ENCODE results near the gene XRCC4. TPM values are rescaled to one million over a fixed set of nuclear protein-coding genes. Genes with fewer than 3 reads are reported as not detected.

The XRCC4 gene
- polyA plus RNA-seq, 1 donor from 2014 or later, result 22.9 TPM

DNA sequence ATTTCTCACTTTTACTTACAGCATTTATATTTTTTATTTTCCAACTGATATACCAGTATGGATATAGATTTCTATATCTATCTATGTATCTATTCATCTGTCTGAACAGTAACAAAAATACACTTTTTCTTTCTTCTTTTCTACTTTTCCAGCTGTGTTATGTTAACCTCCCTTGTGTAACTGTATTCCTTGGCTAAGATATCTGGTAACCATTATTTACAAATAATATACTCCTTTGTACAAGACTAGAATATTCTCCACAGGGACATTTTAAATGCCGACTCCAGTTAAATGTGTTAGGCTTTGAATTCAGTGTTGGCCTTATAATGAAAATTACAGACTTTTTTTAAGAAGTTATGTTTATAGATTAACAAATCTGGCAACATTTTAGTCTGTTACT lies 168.7 kb downstream of the XRCC4 start (continued):
- TF ChIP-seq RAD21 (conservative IDR thresholded peaks at IDR 0.05), result no peak
- TF ChIP-seq MXI1 (conservative IDR thresholded peaks at IDR 0.05; ENCODE audit: poor library complexity, severe bottlenecking), result no peak

DNA sequence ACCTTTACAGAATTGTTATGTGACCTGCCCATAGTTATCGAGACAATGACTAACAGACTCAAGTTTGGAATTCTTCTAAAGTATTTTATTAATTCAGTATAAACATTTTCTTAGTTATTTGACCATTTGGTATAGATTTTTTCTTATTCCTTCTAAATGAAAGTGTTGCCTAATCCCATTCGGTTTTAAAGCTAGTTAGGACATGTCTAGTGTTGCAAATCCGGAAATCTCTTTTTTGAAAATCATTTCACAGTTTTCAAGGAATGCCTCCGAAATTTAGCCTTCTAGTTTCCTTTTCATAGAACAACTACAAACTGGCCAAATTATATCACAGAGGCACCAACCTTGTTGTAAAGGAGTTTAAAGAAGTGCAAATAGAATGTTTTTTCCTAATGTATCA lies 171.8 kb downstream of the XRCC4 start:
- Histone ChIP-seq H3K27me3 (ENCODE audit: insufficient read depth, low read depth, low read length) (no peaks in the 10 kb centered on the region), H3K79me2 (replicated peaks; ENCODE audit: insufficient read depth, low read length) (no peaks in the 10 kb centered on the region), H3K36me3 (ENCODE audit: insufficient read depth, low read length) (no peaks in the 10 kb centered on the region), H3K4me3 (ENCODE audit: low read length) (no peak overlapping the region), H2AFZ (ENCODE audit: low read depth, low read length) (no peak overlapping the region), H3K4me2 (ENCODE audit: low read length) (no peak overlapping the region), H3K27ac (ENCODE audit: low read length) (no peak overlapping the region), H3K9me3 (ENCODE audit: low read length) (no peaks in the 10 kb centered on the region), H3K9me2 (ENCODE audit: insufficient read depth, low read length) (no peaks in the 10 kb centered on the region), H3F3A (ENCODE audit: insufficient read depth, low read length, poor library complexity, severe bottlenecking) (no peaks in the 10 kb centered on the region), H4K20me1 (ENCODE audit: insufficient read depth) (no peaks in the 10 kb centered on the region), H3K9ac (ENCODE audit: low read length) (no peak overlapping the region)
- TF ChIP-seq RAD21 (conservative IDR thresholded peaks at IDR 0.05), result no peak
- no peak for TF ChIP-seq SMC3 (conservative IDR thresholded peaks at IDR 0.05; ENCODE audit: poor library complexity)
- TF ChIP-seq MXI1 (conservative IDR thresholded peaks at IDR 0.05; ENCODE audit: poor library complexity, severe bottlenecking), result no peak
- TF ChIP-seq EP300 (conservative IDR thresholded peaks at IDR 0.05; ENCODE audit: poor library complexity, severe bottlenecking), result no peak
- TF ChIP-seq, protein P1, sequence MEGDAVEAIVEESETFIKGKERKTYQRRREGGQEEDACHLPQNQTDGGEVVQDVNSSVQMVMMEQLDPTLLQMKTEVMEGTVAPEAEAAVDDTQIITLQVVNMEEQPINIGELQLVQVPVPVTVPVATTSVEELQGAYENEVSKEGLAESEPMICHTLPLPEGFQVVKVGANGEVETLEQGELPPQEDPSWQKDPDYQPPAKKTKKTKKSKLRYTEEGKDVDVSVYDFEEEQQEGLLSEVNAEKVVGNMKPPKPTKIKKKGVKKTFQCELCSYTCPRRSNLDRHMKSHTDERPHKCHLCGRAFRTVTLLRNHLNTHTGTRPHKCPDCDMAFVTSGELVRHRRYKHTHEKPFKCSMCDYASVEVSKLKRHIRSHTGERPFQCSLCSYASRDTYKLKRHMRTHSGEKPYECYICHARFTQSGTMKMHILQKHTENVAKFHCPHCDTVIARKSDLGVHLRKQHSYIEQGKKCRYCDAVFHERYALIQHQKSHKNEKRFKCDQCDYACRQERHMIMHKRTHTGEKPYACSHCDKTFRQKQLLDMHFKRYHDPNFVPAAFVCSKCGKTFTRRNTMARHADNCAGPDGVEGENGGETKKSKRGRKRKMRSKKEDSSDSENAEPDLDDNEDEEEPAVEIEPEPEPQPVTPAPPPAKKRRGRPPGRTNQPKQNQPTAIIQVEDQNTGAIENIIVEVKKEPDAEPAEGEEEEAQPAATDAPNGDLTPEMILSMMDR (IDR thresholded peaks at IDR 0.05; ENCODE audit: poor library complexity, severe bottlenecking), result no peak
- TF ChIP-seq EZH2 (IDR thresholded peaks at IDR 0.05; ENCODE audit: borderline replicate concordance, insufficient read depth, low read length, poor library complexity, severe bottlenecking), result no peak
- TF ChIP-seq POLR2AphosphoS5 (IDR thresholded peaks at IDR 0.05), result no peak
- TF ChIP-seq, protein P2, sequence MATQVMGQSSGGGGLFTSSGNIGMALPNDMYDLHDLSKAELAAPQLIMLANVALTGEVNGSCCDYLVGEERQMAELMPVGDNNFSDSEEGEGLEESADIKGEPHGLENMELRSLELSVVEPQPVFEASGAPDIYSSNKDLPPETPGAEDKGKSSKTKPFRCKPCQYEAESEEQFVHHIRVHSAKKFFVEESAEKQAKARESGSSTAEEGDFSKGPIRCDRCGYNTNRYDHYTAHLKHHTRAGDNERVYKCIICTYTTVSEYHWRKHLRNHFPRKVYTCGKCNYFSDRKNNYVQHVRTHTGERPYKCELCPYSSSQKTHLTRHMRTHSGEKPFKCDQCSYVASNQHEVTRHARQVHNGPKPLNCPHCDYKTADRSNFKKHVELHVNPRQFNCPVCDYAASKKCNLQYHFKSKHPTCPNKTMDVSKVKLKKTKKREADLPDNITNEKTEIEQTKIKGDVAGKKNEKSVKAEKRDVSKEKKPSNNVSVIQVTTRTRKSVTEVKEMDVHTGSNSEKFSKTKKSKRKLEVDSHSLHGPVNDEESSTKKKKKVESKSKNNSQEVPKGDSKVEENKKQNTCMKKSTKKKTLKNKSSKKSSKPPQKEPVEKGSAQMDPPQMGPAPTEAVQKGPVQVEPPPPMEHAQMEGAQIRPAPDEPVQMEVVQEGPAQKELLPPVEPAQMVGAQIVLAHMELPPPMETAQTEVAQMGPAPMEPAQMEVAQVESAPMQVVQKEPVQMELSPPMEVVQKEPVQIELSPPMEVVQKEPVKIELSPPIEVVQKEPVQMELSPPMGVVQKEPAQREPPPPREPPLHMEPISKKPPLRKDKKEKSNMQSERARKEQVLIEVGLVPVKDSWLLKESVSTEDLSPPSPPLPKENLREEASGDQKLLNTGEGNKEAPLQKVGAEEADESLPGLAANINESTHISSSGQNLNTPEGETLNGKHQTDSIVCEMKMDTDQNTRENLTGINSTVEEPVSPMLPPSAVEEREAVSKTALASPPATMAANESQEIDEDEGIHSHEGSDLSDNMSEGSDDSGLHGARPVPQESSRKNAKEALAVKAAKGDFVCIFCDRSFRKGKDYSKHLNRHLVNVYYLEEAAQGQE (IDR thresholded peaks at IDR 0.05; ENCODE audit: borderline replicate concordance), result no peak
- no peak for TF ChIP-seq TAF1 (IDR thresholded peaks at IDR 0.05; ENCODE audit: low read depth)

DNA sequence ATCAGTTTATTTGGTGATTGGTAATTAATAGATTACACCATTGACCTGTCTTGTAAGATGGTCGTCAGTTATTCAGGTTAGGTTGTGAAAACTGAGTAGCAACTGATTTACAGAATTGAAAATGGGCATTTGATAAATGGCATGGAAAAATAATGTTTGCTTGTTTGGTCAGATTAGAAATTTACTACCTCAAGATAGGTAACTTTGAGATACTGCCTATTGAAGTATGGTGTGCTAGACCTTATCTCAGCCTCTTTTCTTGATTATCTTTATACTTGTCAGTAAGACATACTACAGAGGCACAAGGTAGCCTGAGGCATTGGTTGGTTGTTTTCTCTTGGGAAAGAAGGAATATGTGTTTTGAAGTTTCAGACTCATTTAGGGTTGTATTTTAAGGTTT lies 174.5 kb downstream of the XRCC4 start:
- Histone ChIP-seq H3K4me2 (ENCODE audit: low read length) (no peak overlapping the region), H3K9me2 (ENCODE audit: insufficient read depth, low read length) (no peaks in the 10 kb centered on the region), H3K9me3 (ENCODE audit: low read length) (no peaks in the 10 kb centered on the region), H2AFZ (ENCODE audit: low read depth, low read length) (no peak overlapping the region), H3K36me3 (ENCODE audit: insufficient read depth, low read length) (no peaks in the 10 kb centered on the region), H3K27ac (ENCODE audit: low read length) (no peak overlapping the region), H3K9ac (ENCODE audit: low read length) (no peak overlapping the region), H4K20me1 (ENCODE audit: insufficient read depth) (no peaks in the 10 kb centered on the region), H3K27me3 (ENCODE audit: insufficient read depth, low read depth, low read length) (no peaks in the 10 kb centered on the region), H3K79me2 (replicated peaks; ENCODE audit: insufficient read depth, low read length) (no peaks in the 10 kb centered on the region), H3F3A (ENCODE audit: insufficient read depth, low read length, poor library complexity, severe bottlenecking) (no peaks in the 10 kb centered on the region), H3K4me3 (ENCODE audit: low read length) (no peak overlapping the region)
- TF ChIP-seq, protein P1 (IDR thresholded peaks at IDR 0.05; ENCODE audit: poor library complexity, severe bottlenecking), result no peak
- TF ChIP-seq POLR2AphosphoS5 (IDR thresholded peaks at IDR 0.05) (no peak), SMC3 (conservative IDR thresholded peaks at IDR 0.05; ENCODE audit: poor library complexity) (no peak), EP300 (conservative IDR thresholded peaks at IDR 0.05; ENCODE audit: poor library complexity, severe bottlenecking) (no peak), RAD21 (conservative IDR thresholded peaks at IDR 0.05) (no peak), EZH2 (IDR thresholded peaks at IDR 0.05; ENCODE audit: borderline replicate concordance, insufficient read depth, low read length, poor library complexity, severe bottlenecking) (no peak), TAF1 (IDR thresholded peaks at IDR 0.05; ENCODE audit: low read depth) (no peak), MXI1 (conservative IDR thresholded peaks at IDR 0.05; ENCODE audit: poor library complexity, severe bottlenecking) (no peak)
- TF ChIP-seq, protein P2 (IDR thresholded peaks at IDR 0.05; ENCODE audit: borderline replicate concordance), result no peak
